Vagina (tissue), 2 donors: ENCODE measurements around the gene SCN8A. TPM values are rescaled to one million over a fixed set of nuclear protein-coding genes. Genes with fewer than 3 reads are reported as not detected.

Experiments used
- DNase-seq, 2 donors: peaks; one replicate each; pipeline ENCODE4 v3.0.0-alpha.2; 2017; ENCODE audit errors: extremely low spot score in 2 of 2
- H3K27ac ChIP-seq: fragments of 200-600 bp; sonication (generic); one replicate; pipeline ENCODE4 v1.5.1; 2019
- H3K27me3 ChIP-seq: fragments of 200-600 bp; sonication (generic); one replicate; pipeline ENCODE4 v1.5.1; 2019
- H3K36me3 ChIP-seq, 2 donors: fragments of 200-600 bp; sonication (generic); one replicate each; pipeline ENCODE4 v1.5.1; 2017 to 2019
- H3K4me1 ChIP-seq: fragments of 200-600 bp; sonication (generic); one replicate; pipeline ENCODE4 v1.5.1; 2019
- H3K4me3 ChIP-seq, 2 donors: fragments of 200-600 bp; sonication (generic); 1 replicate in 1 of 2; 2 replicates in 1 of 2; pipeline ENCODE4 v1.5.1; 2016 to 2019
- H3K9me3 ChIP-seq: fragments of 200-600 bp; sonication (generic); one replicate; pipeline ENCODE4 v1.5.1; 2019
- POLR2A ChIP-seq, 2 donors: fragments of 450-650 bp; IDR thresholded peaks; one replicate each; pipeline ENCODE4 v1.6.1; 2017; ENCODE audit warnings: antibody characterized with exemption in 2 of 2, mild to moderate bottlenecking in 2 of 2, moderate library complexity in 2 of 2
- POLR2AphosphoS5 ChIP-seq, 2 donors: sonication (generic); formaldehyde crosslinking; IDR thresholded peaks; one replicate each; pipeline ENCODE4 v1.9.0; 2017; ENCODE audit warnings: antibody characterized with exemption in 2 of 2, mild to moderate bottlenecking in 2 of 2, low read depth in 1 of 2; ENCODE audit not compliant: insufficient read depth in 1 of 2
- intact Hi-C: fragments of 100-400 bp; cut with DNase I; formaldehyde crosslinking; loops from one replicate; pipeline ENCODE4 v1.15.1; 2023
- total RNA-seq: library from RNA; depleted of rRNA; stranded (reverse); fragments of >200 nt; gene quantifications from one replicate; pipeline ENCODE4 v1.2.3, GENCODE V29; 2016
- TF ChIP-seq, protein P1 (sequence below), 3 experiments: fragments of 450-650 bp in 2 of 3; fragments of 200-600 bp in 1 of 3; sonication (generic) in 1 of 3; IDR thresholded peaks; one replicate each; pipeline ENCODE4 v1.5.1; 2017 to 2019; ENCODE audit warnings: antibody characterized with exemption in 3 of 3, mild to moderate bottlenecking in 2 of 3, moderate library complexity in 2 of 3

Gene SCN8A
- total RNA-seq, 1 donor from 2014 or later = 3.7 TPM

- TF ChIP-seq, protein P1, sequence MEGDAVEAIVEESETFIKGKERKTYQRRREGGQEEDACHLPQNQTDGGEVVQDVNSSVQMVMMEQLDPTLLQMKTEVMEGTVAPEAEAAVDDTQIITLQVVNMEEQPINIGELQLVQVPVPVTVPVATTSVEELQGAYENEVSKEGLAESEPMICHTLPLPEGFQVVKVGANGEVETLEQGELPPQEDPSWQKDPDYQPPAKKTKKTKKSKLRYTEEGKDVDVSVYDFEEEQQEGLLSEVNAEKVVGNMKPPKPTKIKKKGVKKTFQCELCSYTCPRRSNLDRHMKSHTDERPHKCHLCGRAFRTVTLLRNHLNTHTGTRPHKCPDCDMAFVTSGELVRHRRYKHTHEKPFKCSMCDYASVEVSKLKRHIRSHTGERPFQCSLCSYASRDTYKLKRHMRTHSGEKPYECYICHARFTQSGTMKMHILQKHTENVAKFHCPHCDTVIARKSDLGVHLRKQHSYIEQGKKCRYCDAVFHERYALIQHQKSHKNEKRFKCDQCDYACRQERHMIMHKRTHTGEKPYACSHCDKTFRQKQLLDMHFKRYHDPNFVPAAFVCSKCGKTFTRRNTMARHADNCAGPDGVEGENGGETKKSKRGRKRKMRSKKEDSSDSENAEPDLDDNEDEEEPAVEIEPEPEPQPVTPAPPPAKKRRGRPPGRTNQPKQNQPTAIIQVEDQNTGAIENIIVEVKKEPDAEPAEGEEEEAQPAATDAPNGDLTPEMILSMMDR (IDR thresholded peaks at IDR 0.05) = no peak
- no peak for TF ChIP-seq POLR2AphosphoS5 (IDR thresholded peaks at IDR 0.05; ENCODE audit: insufficient read depth in 1 of 2, low read depth in 1 of 2)
- no peak for DNase-seq
- no peaks in the 10 kb centered on the region for H3K9me3 ChIP-seq
- no peaks in the 10 kb centered on the region for H3K27me3 ChIP-seq
- no peaks in the 10 kb centered on the region for H3K36me3 ChIP-seq
- peaks cover 16% of the 10 kb centered on the region for H3K4me1 ChIP-seq
- intact Hi-C loops = no loop called here
- peak overlapping the region; percentile 49 to 56 for H3K4me3 ChIP-seq
- H3K27ac ChIP-seq = peak overlapping the region; percentile 10
Measured at GRCh38 chr12:51821440-51822260, 230.6 kb downstream of the SCN8A start.

- Histone ChIP-seq H3K27ac (peak overlapping the region; percentile 10), H3K36me3 (no peaks in the 10 kb centered on the region), H3K9me3 (no peaks in the 10 kb centered on the region), H3K4me3 (no peak overlapping the region), H3K27me3 (no peaks in the 10 kb centered on the region), H3K4me1 (peaks cover 16% of the 10 kb centered on the region)
- DNase-seq = no peak
- TF ChIP-seq POLR2A (IDR thresholded peaks at IDR 0.05) = no peak
- no peak for TF ChIP-seq POLR2AphosphoS5 (IDR thresholded peaks at IDR 0.05; ENCODE audit: insufficient read depth in 1 of 2, low read depth in 1 of 2)
- TF ChIP-seq, protein P1 (IDR thresholded peaks at IDR 0.05) = no peak
- intact Hi-C loops = no loop called here
Measured at GRCh38 chr12:51822261-51822616, 231.2 kb downstream of the SCN8A start.

- no peak for DNase-seq
- Histone ChIP-seq H3K27me3 (no peaks in the 10 kb centered on the region), H3K36me3 (no peaks in the 10 kb centered on the region), H3K4me3 (no peak overlapping the region), H3K9me3 (no peaks in the 10 kb centered on the region), H3K4me1 (peaks cover 16% of the 10 kb centered on the region), H3K27ac (no peak overlapping the region)
- no peak for TF ChIP-seq POLR2A (IDR thresholded peaks at IDR 0.05)
- TF ChIP-seq, protein P1 (IDR thresholded peaks at IDR 0.05) = no peak
- intact Hi-C loops = no loop called here
Measured at GRCh38 chr12:51822956-51823355, 231.9 kb downstream of the SCN8A start.

DNA sequence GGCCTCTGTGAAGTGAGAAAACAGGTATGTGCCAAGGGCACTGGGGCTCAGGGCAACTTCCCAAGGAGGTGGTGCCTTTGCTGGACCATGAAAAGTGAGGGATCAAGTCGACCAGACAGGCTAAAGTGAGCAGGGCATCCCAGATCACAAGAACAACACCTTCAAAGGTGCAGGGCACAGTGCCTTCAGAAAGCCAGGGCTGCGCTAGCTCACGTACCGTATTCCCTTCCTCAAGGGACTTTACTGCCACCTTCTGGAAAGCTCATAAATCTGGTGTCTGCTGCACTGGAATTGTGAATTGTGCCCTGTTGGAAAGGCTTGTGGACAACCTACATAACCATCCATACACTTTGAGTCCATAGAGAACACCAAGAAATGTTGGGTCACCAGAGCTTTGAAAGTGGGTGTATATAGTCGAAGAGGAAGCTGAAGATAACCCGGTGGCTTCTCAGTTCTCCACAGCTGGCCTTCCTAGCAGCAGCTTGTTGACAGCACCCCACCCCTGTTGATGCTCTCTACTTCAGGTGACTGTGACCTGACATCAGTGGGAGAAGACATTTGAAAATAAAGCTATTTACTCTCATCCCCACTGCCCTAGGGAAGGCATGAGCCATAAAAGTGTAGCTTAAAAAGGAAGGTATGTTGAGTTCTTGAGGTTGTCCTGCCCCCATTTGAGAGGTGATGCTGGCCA lies 233.0 kb downstream of the SCN8A start:
- Histone ChIP-seq H3K4me1 (peaks cover 14% of the 10 kb centered on the region), H3K27me3 (no peaks in the 10 kb centered on the region), H3K36me3 (no peaks in the 10 kb centered on the region), H3K9me3 (no peaks in the 10 kb centered on the region), H3K27ac (no peak overlapping the region), H3K4me3 (no peak overlapping the region)
- TF ChIP-seq POLR2A (IDR thresholded peaks at IDR 0.05) (no peak), POLR2AphosphoS5 (IDR thresholded peaks at IDR 0.05; ENCODE audit: insufficient read depth in 1 of 2, low read depth in 1 of 2) (no peak)
- TF ChIP-seq, protein P1 (IDR thresholded peaks at IDR 0.05) = peak in 1 of 3 experiments; percentile 11
- no peak for DNase-seq
- intact Hi-C loops = no loop called here

DNA sequence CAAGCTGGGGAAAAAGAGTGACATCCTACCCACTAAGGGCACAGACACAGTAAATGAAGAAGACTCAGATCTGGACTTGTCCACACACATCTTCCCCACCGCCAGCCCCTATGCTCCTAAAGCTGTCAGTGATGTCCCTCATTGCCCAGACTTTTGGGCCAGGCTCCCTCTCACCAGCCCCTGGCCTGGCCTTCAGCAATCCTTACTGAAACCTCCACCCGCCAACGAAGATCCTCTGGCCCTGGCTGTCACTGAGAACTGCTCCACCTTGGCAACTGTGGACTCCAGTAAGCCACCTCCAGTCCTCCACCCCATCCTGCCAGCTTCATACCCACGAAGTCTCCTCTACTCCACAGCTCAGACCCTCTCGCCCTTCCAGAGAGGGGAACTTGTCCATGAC lies 234.2 kb downstream of the SCN8A start:
- Histone ChIP-seq H3K4me3 (no peak overlapping the region), H3K27ac (no peak overlapping the region), H3K9me3 (no peaks in the 10 kb centered on the region), H3K36me3 (no peaks in the 10 kb centered on the region), H3K4me1 (peaks cover 3% of the 10 kb centered on the region), H3K27me3 (no peaks in the 10 kb centered on the region)
- no peak for DNase-seq
- TF ChIP-seq POLR2AphosphoS5 (IDR thresholded peaks at IDR 0.05; ENCODE audit: insufficient read depth in 1 of 2, low read depth in 1 of 2) (no peak), POLR2A (IDR thresholded peaks at IDR 0.05) (no peak)
- TF ChIP-seq, protein P1 (IDR thresholded peaks at IDR 0.05) = no peak
- intact Hi-C loops = no loop called here
